ENCODE results near the gene FCMR.

FCMR gene

GRCh38 chr1:206939841-206940587 lies 18.3 kb upstream of the FCMR start:
- Histone ChIP-seq H3K4me3 (ENCODE audit: severe bottlenecking) (no peak overlapping the region), H3K27ac (ENCODE audit: poor library complexity, severe bottlenecking) (no peak overlapping the region), H3K9me3 (ENCODE audit: severe bottlenecking) (no peaks in the 10 kb centered on the region), H3K27me3 (ENCODE audit: insufficient read depth, poor library complexity, severe bottlenecking) (no peaks in the 10 kb centered on the region), H3K36me3 (ENCODE audit: low read depth) (no peaks in the 10 kb centered on the region), H3K4me1 (ENCODE audit: insufficient read depth, poor library complexity, severe bottlenecking) (no peaks in the 10 kb centered on the region)
- TF ChIP-seq CTCF (IDR thresholded peaks at IDR 0.05; ENCODE audit: poor library complexity, severe bottlenecking): no peak
- no peak for DNase-seq (ENCODE audit: low spot score)
- ATAC-seq (ENCODE audit: low read depth): no peak

- TF ChIP-seq CTCF (IDR thresholded peaks at IDR 0.05; ENCODE audit: poor library complexity, severe bottlenecking): no peak
- H3K27me3 ChIP-seq (ENCODE audit: insufficient read depth, poor library complexity, severe bottlenecking): no peaks in the 10 kb centered on the region
- no peaks in the 10 kb centered on the region for H3K4me1 ChIP-seq (ENCODE audit: insufficient read depth, poor library complexity, severe bottlenecking)
- no peak overlapping the region for H3K4me3 ChIP-seq (ENCODE audit: severe bottlenecking)
- H3K27ac ChIP-seq (ENCODE audit: poor library complexity, severe bottlenecking): no peak overlapping the region
- DNase-seq (ENCODE audit: low spot score): no peak
- H3K36me3 ChIP-seq (ENCODE audit: low read depth): no peaks in the 10 kb centered on the region
- no peak for ATAC-seq (ENCODE audit: low read depth)
- H3K9me3 ChIP-seq (ENCODE audit: severe bottlenecking): no peaks in the 10 kb centered on the region
These were observed 17.4 kb upstream of the FCMR start for GRCh38 chr1:206939131-206939530.

- H3K27ac ChIP-seq (ENCODE audit: poor library complexity, severe bottlenecking): no peak overlapping the region
- no peaks in the 10 kb centered on the region for H3K9me3 ChIP-seq (ENCODE audit: severe bottlenecking)
- DNase-seq (ENCODE audit: low spot score) (no peak), ATAC-seq (ENCODE audit: low read depth) (no peak)
- H3K4me1 ChIP-seq (ENCODE audit: insufficient read depth, poor library complexity, severe bottlenecking): no peaks in the 10 kb centered on the region
- H3K4me3 ChIP-seq (ENCODE audit: severe bottlenecking): no peak overlapping the region
- no peak for TF ChIP-seq CTCF (IDR thresholded peaks at IDR 0.05; ENCODE audit: poor library complexity, severe bottlenecking)
- H3K36me3 ChIP-seq (ENCODE audit: low read depth): no peaks in the 10 kb centered on the region
- no peaks in the 10 kb centered on the region for H3K27me3 ChIP-seq (ENCODE audit: insufficient read depth, poor library complexity, severe bottlenecking)
These were observed 15.7 kb upstream of the FCMR start for GRCh38 chr1:206937425-206937824.

GRCh38 chr1:206935491-206936067 lies 13.8 kb upstream of the FCMR start:
- no peaks in the 10 kb centered on the region for H3K4me1 ChIP-seq (ENCODE audit: insufficient read depth, poor library complexity, severe bottlenecking)
- H3K36me3 ChIP-seq (ENCODE audit: low read depth): no peaks in the 10 kb centered on the region
- H3K27me3 ChIP-seq (ENCODE audit: insufficient read depth, poor library complexity, severe bottlenecking): no peaks in the 10 kb centered on the region
- H3K4me3 ChIP-seq (ENCODE audit: severe bottlenecking): no peak overlapping the region
- H3K27ac ChIP-seq (ENCODE audit: poor library complexity, severe bottlenecking): no peak overlapping the region
- DNase-seq (ENCODE audit: low spot score) (no peak), ATAC-seq (ENCODE audit: low read depth) (peak; percentile 35; the same call in 1 of the 3 replicates)
- H3K9me3 ChIP-seq (ENCODE audit: severe bottlenecking): no peaks in the 10 kb centered on the region
- peak; percentile 24 for TF ChIP-seq CTCF (IDR thresholded peaks at IDR 0.05; ENCODE audit: poor library complexity, severe bottlenecking)

All from RWPE2 (cell line).